Measurements from ENCODE around the gene MORN1. TPM values are rescaled to one million over a fixed set of nuclear protein-coding genes. Genes with fewer than 3 reads are reported as not detected.

The MORN1 gene
- total and polyA plus RNA-seq, 2 of the 8 experiments (the other 6 are each of a cell fraction or from before 2014, with no cell fraction given) = 5.0 to 9.1 TPM

GRCh38 chr1:2372551-2373490, 18.5 kb downstream of the MORN1 start:
- no peak overlapping the region for H2AFZ ChIP-seq (ENCODE audit: low read length)
- FAIRE-seq = no peak

More at GRCh38 chr1:2372551-2373490, 18.5 kb downstream of the MORN1 start:
- Histone ChIP-seq H2BK120ac (replicated peaks; ENCODE audit: low read depth, low read length) (no peak overlapping the region), H3K14ac (ENCODE audit: insufficient read length) (no peak overlapping the region), H2AK5ac (ENCODE audit: low read depth, low read length) (no peak overlapping the region), H3K18ac (ENCODE audit: extremely low read depth, low read length) (no peak overlapping the region), H2BK20ac (ENCODE audit: low read length) (no peak overlapping the region), H3K4ac (replicated peaks; ENCODE audit: insufficient read length, low read depth, low read length) (no peak overlapping the region), H3K4me1 (replicated peaks in 1 of 4; ENCODE audit: control insufficient read depth in 3 of 4, insufficient read depth in 4 of 4, low read length in 3 of 4) (no peaks in the 10 kb centered on the region), H3K56ac (replicated peaks; ENCODE audit: insufficient read length, low read depth, low read length) (no peak overlapping the region), H2BK12ac (ENCODE audit: low read depth, low read length) (no peak overlapping the region), H3K4me3 (ENCODE audit: extremely low read depth in 1 of 4, insufficient read depth in 2 of 4, low read depth in 3 of 4, low read length in 4 of 4) (no peak overlapping the region), H2BK5ac (ENCODE audit: low read depth, low read length) (no peak overlapping the region), H3K79me1 (ENCODE audit: low read depth, low read length) (no peaks in the 10 kb centered on the region), H3K9me3 (ENCODE audit: insufficient read depth in 2 of 2, low read depth in 1 of 2, low read length in 1 of 2) (no peaks in the 10 kb centered on the region; a peak in 1 of 4 replicates), H3K79me2 (ENCODE audit: control insufficient read depth in 1 of 2, insufficient read depth in 2 of 2, low read length in 2 of 2) (no peaks in the 10 kb centered on the region), H3K9ac (replicated peaks in 1 of 4; ENCODE audit: extremely low read depth in 1 of 4, low read depth in 3 of 4, low read length in 3 of 4) (no peak overlapping the region), H3K27ac (ENCODE audit: low read depth, low read length) (no peak overlapping the region), H3K4me2 (ENCODE audit: insufficient read depth in 1 of 2, low read depth in 2 of 2, low read length in 2 of 2) (no peak overlapping the region), H3K27me3 (replicated peaks in 1 of 4; ENCODE audit: control insufficient read depth in 3 of 4, extremely low read depth in 1 of 4, insufficient read depth in 3 of 4, low read length in 3 of 4) (no peaks in the 10 kb centered on the region; a peak in 1 of 7 replicates), H4K8ac (ENCODE audit: extremely low read depth, insufficient read depth, low read length) (no peak overlapping the region), H3K36me3 (ENCODE audit: control insufficient read depth in 2 of 4, insufficient read depth in 4 of 4, low read length in 3 of 4) (no peaks in the 10 kb centered on the region), H3K23ac (ENCODE audit: insufficient read length) (no peak overlapping the region), H3K23me2 (ENCODE audit: low read depth, low read length) (no peaks in the 10 kb centered on the region), H4K91ac (replicated peaks; ENCODE audit: insufficient read length, low read length) (no peak overlapping the region), H2BK15ac (ENCODE audit: low read length) (no peak overlapping the region), H4K20me1 (replicated peaks in 1 of 2; ENCODE audit: control insufficient read depth in 1 of 2, insufficient read depth in 2 of 2, low read length in 2 of 2) (no peaks in the 10 kb centered on the region), H4K5ac (ENCODE audit: insufficient read length, low read depth, low read length) (no peak overlapping the region)
- TF ChIP-seq NANOG (IDR thresholded peaks at IDR 0.05; ENCODE audit: insufficient read depth, low read depth, low read length, poor library complexity, severe bottlenecking) = no peak
- no peak for TF ChIP-seq ASH2L (IDR thresholded peaks at IDR 0.05; ENCODE audit: low read length)
- no peak for TF ChIP-seq ATF3 (IDR thresholded peaks at IDR 0.05; ENCODE audit: insufficient read depth, low read depth, low read length)
- TF ChIP-seq CTCF (IDR thresholded peaks at IDR 0.05; ENCODE audit: control extremely low read depth in 1 of 3, insufficient read depth in 1 of 3, low read depth in 1 of 3, low read length in 3 of 3) = no peak
- DNase-seq (ENCODE audit: low read depth in 1 of 2, low spot score in 2 of 2) = no peak
- WGBS, 2 experiments (ENCODE audit: extremely low coverage in 1 of 2, insufficient coverage in 1 of 2, insufficient read length in 1 of 2, insufficient replicate concordance in 2 of 2, low coverage in 1 of 2, low lambda C conversion rate in 2 of 2, missing lambda C conversion rate in 1 of 2) = 94% methylated on average over 32 of the region's 36 CpGs; no CpG with 5 or more reads in 1 of the 2 experiments
- ChIA-PET CTCF (ENCODE audit: partially characterized antibody) (interaction anchor here (0.8 to 5.1 kb wide), 2 partner anchors 9 to 14 kb away, joined by 4 to 22 read pairs; no protein-coding TSS in a partner anchor), POLR2A (ENCODE audit: partially characterized antibody) (interaction anchor here (1.3 kb wide), 1 partner anchor 9 kb away, joined by 5 read pairs; no protein-coding TSS in a partner anchor)

All from H1 (cell line).